Liver (tissue), 9 donors: ENCODE data around the gene MED31. TPM values are rescaled to one million over a fixed set of nuclear protein-coding genes. Genes with fewer than 3 reads are reported as not detected.

Experiments used
- DNase-seq: peaks from one replicate; pipeline ENCODE4 v3.0.0-alpha.2; 2017; ENCODE audit warnings: low spot score
- H3K27ac ChIP-seq, 2 donors: one replicate each; pipeline ENCODE4 v1.7.0; 2013; ENCODE audit warnings: inconsistent platforms in 2 of 2, low read length in 2 of 2, control low read depth in 1 of 2, low read depth in 1 of 2, mild to moderate bottlenecking in 1 of 2
- H3K27me3 ChIP-seq, 4 donors: one replicate each; pipeline versions ENCODE4 v1.6.1 to v1.7.0; 2013; ENCODE audit warnings: low read length in 3 of 4, inconsistent platforms in 1 of 4, mild to moderate bottlenecking in 1 of 4, moderate library complexity in 1 of 4; ENCODE audit not compliant: control insufficient read depth in 4 of 4, insufficient read depth in 4 of 4
- H3K36me3 ChIP-seq, 4 donors: one replicate each; pipeline versions ENCODE4 v1.6.1 to v1.7.0; 2013; ENCODE audit warnings: low read length in 3 of 4, mild to moderate bottlenecking in 3 of 4, low read depth in 1 of 4, moderate library complexity in 1 of 4; ENCODE audit not compliant: control insufficient read depth in 4 of 4, insufficient read depth in 3 of 4
- H3K4me1 ChIP-seq, 4 donors: one replicate each; pipeline versions ENCODE4 v1.6.1 to v1.7.0; 2013; ENCODE audit warnings: low read length in 3 of 4, mild to moderate bottlenecking in 3 of 4, moderate library complexity in 1 of 4; ENCODE audit not compliant: control insufficient read depth in 4 of 4, insufficient read depth in 4 of 4
- H3K4me3 ChIP-seq, 3 donors: one replicate each; pipeline versions ENCODE4 v1.6.1 to v1.7.0; 2013; ENCODE audit warnings: low read length in 3 of 3, control low read depth in 1 of 3, low read depth in 1 of 3, mild to moderate bottlenecking in 1 of 3
- H3K9ac ChIP-seq, 2 donors: one replicate each; pipeline ENCODE4 v1.7.0; 2013; ENCODE audit warnings: low read length in 2 of 2, mild to moderate bottlenecking in 2 of 2, moderate library complexity in 2 of 2, control low read depth in 1 of 2, low read depth in 1 of 2
- H3K9me3 ChIP-seq, 4 donors: one replicate each; pipeline versions ENCODE4 v1.6.1 to v1.7.0; 2013; ENCODE audit warnings: low read length in 3 of 4; ENCODE audit not compliant: control insufficient read depth in 4 of 4
- CTCF ChIP-seq: fragments of 150-350 bp; IDR thresholded peaks from 2 replicates; pipeline ENCODE4 v1.5.1; 2017; ENCODE audit warnings: improper control_type of control experiment, low read depth, low read length; ENCODE audit not compliant: missing input control
- GABPA ChIP-seq, 2 donors: IDR thresholded peaks in 1 of 2; conservative IDR thresholded peaks in 1 of 2; 2 replicates each; pipeline ENCODE4 v1.6.1; 2016; ENCODE audit warnings: antibody characterized with exemption in 2 of 2, mild to moderate bottlenecking in 1 of 2, moderate library complexity in 1 of 2
- HNF4A ChIP-seq, 2 donors: conservative IDR thresholded peaks; 2 replicates each; pipeline ENCODE4 v1.6.1; 2016; ENCODE audit warnings: antibody characterized with exemption in 2 of 2, mild to moderate bottlenecking in 2 of 2
- JUND ChIP-seq, 2 donors: IDR thresholded peaks; 2 replicates each; pipeline ENCODE4 v1.6.1; 2016; ENCODE audit warnings: antibody characterized with exemption in 2 of 2
- MAX ChIP-seq: IDR thresholded peaks from 2 replicates; pipeline ENCODE4 v1.6.1; 2016; ENCODE audit warnings: antibody characterized with exemption
- NR2F2 ChIP-seq: IDR thresholded peaks from 2 replicates; pipeline ENCODE4 v1.6.1; 2016; ENCODE audit warnings: antibody characterized with exemption
- RAD21 ChIP-seq, 2 donors: IDR thresholded peaks; 2 replicates each; pipeline ENCODE4 v1.6.1; 2016; ENCODE audit warnings: antibody characterized with exemption in 2 of 2, mild to moderate bottlenecking in 2 of 2
- REST ChIP-seq: IDR thresholded peaks from 2 replicates; pipeline ENCODE4 v1.6.1; 2016; ENCODE audit warnings: antibody characterized with exemption, mild to moderate bottlenecking
- SP1 ChIP-seq: IDR thresholded peaks from 2 replicates; pipeline ENCODE4 v1.6.1; 2018; ENCODE audit warnings: antibody characterized with exemption, mild to moderate bottlenecking
- TAF1 ChIP-seq: conservative IDR thresholded peaks from 2 replicates; pipeline ENCODE4 v1.6.1; 2016; ENCODE audit warnings: antibody characterized with exemption, mild to moderate bottlenecking
- YY1 ChIP-seq: IDR thresholded peaks from 2 replicates; pipeline ENCODE4 v1.6.1; 2016; ENCODE audit warnings: antibody characterized with exemption, mild to moderate bottlenecking
- WGBS: extraction: QIAGEN DNeasy Blood & Tissue Kit; methylation state at CpG from one replicate; pipeline ENCODE4 v1.1.7; 2013; 5-methylcytosine and 5-hydroxymethylcytosine counted together
- polyA plus RNA-seq, 2 donors: library from polyadenylated mRNA; stranded (reverse) in 1 of 2; unstranded in 1 of 2; fragments of 200-250 nt in 1 of 2; fragments of >200 nt in 1 of 2; fragmentation: Nextera tagmentation in 1 of 2; extraction: Ambion mirVana in 1 of 2; gene quantifications; one replicate each; pipeline versions ENCODE4 v1.2.1 to v1.2.3, GENCODE V29; 2013 to 2015
- total RNA-seq, 2 donors: library from RNA; depleted of rRNA; stranded (reverse); fragments of >200 nt; gene quantifications; one replicate each; pipeline ENCODE4 v1.2.3, GENCODE V29; 2014
- donor health status: healthy.
- donor health status: healthy.
- donor health status: healthy.
- donor health status: healthy.
- donor health status: healthy.

The MED31 gene
- total and polyA plus RNA-seq, 4 donors: 6.9 to 29.8 (median 8.7) TPM

GRCh38 chr17:6684881-6685767, 33.7 kb upstream of the MED31 start:
- TF ChIP-seq SP1 (no peak), GABPA (IDR thresholded peaks at IDR 0.05 in 1 of 2, conservative IDR thresholded peaks at IDR 0.05 in 1 of 2) (no peak), YY1 (no peak), JUND (IDR thresholded peaks at IDR 0.05) (peak in 1 of 2 donors; percentile 3)
- 76% methylated on average over 14 of the region's 14 CpGs for WGBS
- no peak overlapping the region for H3K4me3 ChIP-seq
- DNase-seq: no peak
- no peak overlapping the region for H3K9ac ChIP-seq
- H3K27me3 ChIP-seq: no peaks in the 10 kb centered on the region
- H3K9me3 ChIP-seq: no peaks in the 10 kb centered on the region
- H3K36me3 ChIP-seq: peaks cover 1 to 21% (median 8%) of the 10 kb centered on the region in 4 donors
- H3K27ac ChIP-seq: peak overlapping the region; percentile 19 to 37
- peaks cover 4 to 51% (median 39%) of the 10 kb centered on the region in 4 donors for H3K4me1 ChIP-seq

- Histone ChIP-seq H3K4me3 (no peak overlapping the region), H3K9ac (no peak overlapping the region), H3K9me3 (no peaks in the 10 kb centered on the region), H3K27me3 (no peaks in the 10 kb centered on the region), H3K4me1 (peaks cover 4 to 51% (median 38%) of the 10 kb centered on the region in 4 donors), H3K36me3 (peaks cover 1 to 14% (median 6%) of the 10 kb centered on the region in 4 donors), H3K27ac (peak overlapping the region in 1 of 2 donors; percentile 37)
- no peak for TF ChIP-seq MAX
- peak in 1 of 2 donors; percentile 21 for TF ChIP-seq HNF4A (conservative IDR thresholded peaks at IDR 0.05)
- TF ChIP-seq NR2F2: no peak
- TF ChIP-seq REST: no peak
- no peak for TF ChIP-seq CTCF
- TF ChIP-seq JUND (IDR thresholded peaks at IDR 0.05): peak; percentile 23 to 29
- no peak for TF ChIP-seq SP1
- peak in 1 of 2 donors; percentile 21 for TF ChIP-seq RAD21 (IDR thresholded peaks at IDR 0.05)
- no peak for TF ChIP-seq TAF1
- no peak for DNase-seq
- WGBS: 50% methylated on average over 7 of the region's 7 CpGs
Measured at GRCh38 chr17:6684460-6684783, 33.0 kb upstream of the MED31 start.
